ENCODE results near the gene KRTAP10-8. TPM values are rescaled to one million over a fixed set of nuclear protein-coding genes. Genes with fewer than 3 reads are reported as not detected.
"Not testable (repeated sequence)": the region's sequence is repeated elsewhere in the genome, so short reads cannot be mapped to it uniquely, and the experiment has no call there.

Gene KRTAP10-8
- total RNA-seq, 2 experiments from 2014 or later, result not detected

DNA sequence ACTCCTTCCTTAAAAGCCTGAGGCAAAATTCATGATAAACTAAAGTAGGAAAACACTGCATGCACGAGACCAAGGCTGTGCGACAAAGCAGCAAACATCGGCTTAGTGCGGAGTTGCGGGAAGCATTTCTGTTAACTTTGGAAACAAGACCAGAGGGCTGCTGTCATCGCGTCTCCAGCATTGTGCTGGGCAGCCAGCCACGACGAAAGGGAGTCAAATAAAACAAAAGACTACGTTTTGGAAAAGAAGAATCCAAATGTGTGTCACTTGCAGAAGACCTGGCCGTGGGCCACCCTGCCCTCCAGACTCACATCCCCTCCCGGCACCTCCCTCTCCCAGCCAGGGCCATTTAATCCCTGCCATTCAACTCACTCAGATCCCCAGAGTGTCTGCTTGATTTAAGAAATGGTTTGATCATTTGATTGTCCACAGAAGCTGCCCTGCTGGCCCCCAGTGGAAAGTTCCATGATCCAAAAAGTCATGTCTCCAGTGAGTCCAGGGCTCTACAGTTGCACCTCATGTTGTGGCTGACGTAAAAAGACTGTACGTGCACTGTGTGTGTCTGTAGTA is 31.9 kb downstream of the KRTAP10-8 start:
- Mint-ChIP-seq H3K4me3 (no peak overlapping the region), H3K4me1 (no peaks in the 10 kb centered on the region), H3K27ac (no peak overlapping the region), H3K27me3 (no peaks in the 10 kb centered on the region), H3K9me3 (ENCODE audit: low read depth) (peaks cover 32% of the 10 kb centered on the region), H3K36me3 (ENCODE audit: low read depth) (peaks cover 14% of the 10 kb centered on the region)
- ATAC-seq, result no peak
- no peak for DNase-seq
- CTCF ChIA-PET, result no interaction called here
- intact Hi-C loops (cut with DNase I, micrococcal nuclease), result no loop called here
- POLR2A ChIA-PET, result no interaction called here

DNA sequence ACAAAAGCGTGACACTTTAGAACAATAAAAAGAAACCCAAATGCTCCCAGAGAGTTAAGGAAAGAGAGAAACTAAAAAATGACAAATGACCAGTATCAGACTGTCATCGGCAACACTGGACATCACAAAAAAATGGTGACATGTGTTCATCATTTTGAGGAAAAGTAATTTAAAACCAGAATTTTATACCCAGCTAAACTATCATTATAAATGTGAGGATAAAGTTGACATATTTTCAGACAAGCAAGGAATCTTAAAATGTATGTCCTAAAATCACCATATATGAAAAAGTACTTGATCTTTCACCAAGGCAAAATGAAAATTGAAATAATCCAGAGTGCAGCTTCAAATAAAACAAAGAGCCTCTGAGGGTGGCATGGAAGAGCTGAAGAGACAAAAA is 33.0 kb downstream of the KRTAP10-8 start:
- Mint-ChIP-seq H3K27me3 (no peaks in the 10 kb centered on the region), H3K4me3 (no peak overlapping the region), H3K4me1 (no peaks in the 10 kb centered on the region), H3K36me3 (ENCODE audit: low read depth) (peaks cover 14% of the 10 kb centered on the region), H3K27ac (no peak overlapping the region), H3K9me3 (ENCODE audit: low read depth) (peaks cover 32% of the 10 kb centered on the region)
- no peak for ATAC-seq
- no peak for DNase-seq
- ChIA-PET POLR2A (no interaction called here), CTCF (no interaction called here)
- intact Hi-C loops (cut with DNase I, micrococcal nuclease), result no loop called here

DNA sequence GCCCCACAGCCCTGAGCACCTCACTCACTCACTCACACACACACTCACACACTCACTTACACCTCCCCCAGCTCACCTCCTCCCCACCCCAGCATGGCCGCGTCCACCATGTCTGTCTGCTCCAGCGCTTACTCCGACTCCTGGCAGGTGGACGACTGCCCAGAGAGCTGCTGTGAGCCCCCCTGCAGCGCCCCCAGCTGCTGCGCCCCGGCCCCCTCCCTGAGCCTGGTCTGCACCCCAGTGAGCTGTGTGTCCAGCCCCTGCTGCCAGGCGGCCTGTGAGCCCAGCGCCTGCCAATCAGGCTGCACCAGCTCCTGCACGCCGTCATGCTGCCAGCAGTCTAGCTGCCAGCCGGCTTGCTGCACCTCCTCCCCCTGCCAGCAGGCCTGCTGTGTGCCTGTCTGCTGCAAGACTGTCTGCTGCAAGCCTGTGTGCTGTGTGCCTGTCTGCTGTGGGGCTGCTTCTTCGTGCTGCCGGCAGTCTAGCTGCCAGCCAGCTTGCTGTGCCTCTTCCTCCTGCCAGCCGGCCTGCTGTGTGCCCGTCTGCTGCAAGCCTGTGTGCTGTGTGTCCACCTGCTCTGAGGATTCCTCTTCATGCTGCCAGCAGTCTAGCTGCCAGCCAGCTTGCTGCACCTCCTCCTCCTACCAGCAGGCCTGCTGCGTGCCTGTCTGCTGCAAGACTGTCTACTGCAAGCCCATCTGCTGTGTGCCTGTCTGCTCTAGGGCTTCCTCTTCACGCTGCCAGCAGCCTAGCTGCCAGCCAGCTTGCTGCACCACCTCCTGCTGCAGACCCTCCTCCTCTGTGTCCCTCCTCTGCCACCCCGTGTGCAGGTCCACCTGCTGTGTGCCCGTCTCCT is 34.7 kb downstream of the KRTAP10-8 start, which contains the start of gene KRTAP10-11:
TSS of gene KRTAP10-11 (plus strand) at position 49 of the 856 bp plus-strand sequence. CDS start at position 94, 45 bp downstream.
- Mint-ChIP-seq H3K9me3 (ENCODE audit: low read depth) (peaks cover 26% of the 10 kb centered on the region), H3K36me3 (ENCODE audit: low read depth) (peaks cover 12% of the 10 kb centered on the region)
- POLR2A ChIA-PET; CTCF ChIA-PET; ATAC-seq; H3K4me3 Mint-ChIP-seq; intact Hi-C loops (cut with DNase I, micrococcal nuclease); H3K27ac Mint-ChIP-seq; H3K27me3 Mint-ChIP-seq; DNase-seq; H3K4me1 Mint-ChIP-seq: not testable (repeated sequence)

- ChIA-PET CTCF (no interaction called here), POLR2A (no interaction called here)
- intact Hi-C loops (cut with DNase I, micrococcal nuclease), result no loop called here
- ATAC-seq (no peak), DNase-seq (no peak)
- Mint-ChIP-seq H3K9me3 (ENCODE audit: low read depth) (peaks cover 23% of the 10 kb centered on the region), H3K4me1 (no peaks in the 10 kb centered on the region), H3K27me3 (no peaks in the 10 kb centered on the region), H3K36me3 (ENCODE audit: low read depth) (peaks cover 12% of the 10 kb centered on the region), H3K4me3 (no peak overlapping the region), H3K27ac (no peak overlapping the region)
These were observed 35.3 kb downstream of the KRTAP10-8 start for GRCh38 chr21:44647222-44647552.

- ChIA-PET POLR2A (no interaction called here), CTCF (interaction anchor here (0.6 kb wide), 1 partner anchor 15 kb away, joined by 4 read pairs; no protein-coding TSS in a partner anchor)
- Mint-ChIP-seq H3K27ac (no peak overlapping the region), H3K36me3 (ENCODE audit: low read depth) (peaks cover 12% of the 10 kb centered on the region), H3K4me3 (no peak overlapping the region), H3K4me1 (peaks cover 3% of the 10 kb centered on the region), H3K9me3 (ENCODE audit: low read depth) (peaks cover 14% of the 10 kb centered on the region), H3K27me3 (no peaks in the 10 kb centered on the region)
- DNase-seq (no peak), ATAC-seq (no peak)
- intact Hi-C loops (cut with DNase I, micrococcal nuclease), result no loop called here
These were observed 36.9 kb downstream of the KRTAP10-8 start for GRCh38 chr21:44648557-44649311.

DNA sequence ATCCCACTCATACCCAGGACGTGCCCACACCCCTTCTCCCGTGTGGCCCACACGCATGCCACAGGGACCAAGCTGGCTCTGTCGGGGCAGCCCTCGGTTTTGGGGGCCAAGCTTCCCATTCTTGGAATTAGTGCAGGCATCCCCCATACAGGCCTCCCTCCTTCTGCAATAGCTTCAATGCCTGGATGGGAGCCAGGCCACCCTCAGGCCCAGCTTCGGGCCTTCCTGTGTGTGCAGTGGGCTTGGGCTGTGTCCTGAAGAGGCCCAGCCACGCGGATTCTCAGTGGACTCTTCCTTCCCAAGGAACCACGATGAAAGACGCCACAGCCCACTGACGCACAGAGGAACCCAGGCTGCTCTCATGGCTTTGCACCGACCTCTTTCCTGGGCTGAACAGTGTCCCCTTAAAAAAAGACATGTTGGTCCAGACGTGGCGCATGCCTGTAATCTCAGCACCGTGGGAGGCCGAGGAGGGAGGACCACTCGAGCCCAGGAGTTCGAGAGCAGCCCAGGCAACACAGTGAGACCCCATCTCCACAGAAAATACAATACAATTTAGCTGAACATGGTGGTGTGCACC is 37.7 kb downstream of the KRTAP10-8 start:
- H3K36me3 Mint-ChIP-seq (ENCODE audit: low read depth), result peaks cover 7% of the 10 kb centered on the region
- POLR2A ChIA-PET, result no interaction called here
- peaks cover 11% of the 10 kb centered on the region for H3K4me1 Mint-ChIP-seq
- peaks cover 7% of the 10 kb centered on the region for H3K9me3 Mint-ChIP-seq (ENCODE audit: low read depth)
- H3K27me3 Mint-ChIP-seq, result no peaks in the 10 kb centered on the region
- intact Hi-C loops (cut with DNase I, micrococcal nuclease), result loop anchor here in 1 of 2 experiments (5.0 kb wide), 1 partner anchor 32 kb away; no protein-coding TSS in a partner anchor
- CTCF ChIA-PET, result interaction anchor here (0.6 kb wide), 1 partner anchor 15 kb away, joined by 4 read pairs; no protein-coding TSS in a partner anchor
- no peak overlapping the region for H3K27ac Mint-ChIP-seq
- DNase-seq (no peak), ATAC-seq (no peak)
- H3K4me3 Mint-ChIP-seq, result no peak overlapping the region

- peaks cover 2% of the 10 kb centered on the region for H3K36me3 Mint-ChIP-seq (ENCODE audit: low read depth)
These were observed 38.5 kb downstream of the KRTAP10-8 start for GRCh38 chr21:44650265-44650972.

DNA sequence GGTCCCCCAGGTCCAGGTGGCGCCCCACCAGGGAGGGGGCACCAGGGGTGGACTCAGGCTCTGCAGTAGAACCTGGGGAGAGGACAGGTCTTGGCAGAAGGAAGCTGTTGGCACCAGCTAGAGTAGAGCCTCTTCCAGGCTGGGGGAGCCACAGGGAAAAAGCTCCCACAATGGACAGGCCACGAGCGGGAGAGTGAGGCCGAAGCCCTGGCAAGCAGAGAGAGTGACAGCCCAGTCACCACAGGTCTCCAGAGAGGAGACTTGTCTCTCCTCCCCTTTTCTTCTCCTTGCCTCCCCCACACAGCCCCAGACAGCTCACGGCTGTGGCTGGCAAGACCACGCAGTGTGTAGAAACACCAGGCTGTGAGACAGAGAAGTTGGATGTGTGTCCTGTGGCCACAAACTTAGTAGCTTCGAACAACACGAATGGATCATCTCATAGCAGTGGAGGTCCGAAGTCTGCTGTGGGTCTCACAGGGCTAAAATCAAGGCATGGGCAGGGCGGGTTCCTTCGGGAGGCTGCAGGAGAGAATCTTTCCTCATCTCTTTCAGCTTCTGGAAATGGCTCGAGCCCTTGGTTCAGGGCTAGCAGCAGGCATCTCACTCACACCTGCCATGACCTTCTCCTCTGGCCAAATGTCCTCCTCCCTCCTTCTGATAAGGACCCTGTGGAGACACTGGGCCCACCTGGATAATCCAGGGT is 39.2 kb downstream of the KRTAP10-8 start:
- H3K4me1 Mint-ChIP-seq, result peaks cover 16% of the 10 kb centered on the region
- peaks cover 2% of the 10 kb centered on the region for H3K36me3 Mint-ChIP-seq (ENCODE audit: low read depth)
- ChIA-PET POLR2A (no interaction called here), CTCF (no interaction called here)
- DNase-seq (no peak), ATAC-seq (no peak)
- intact Hi-C loops (cut with DNase I, micrococcal nuclease), result loop anchor here in 1 of 2 experiments (5.0 kb wide), 1 partner anchor 34 kb away; no protein-coding TSS in a partner anchor
- H3K27ac Mint-ChIP-seq, result no peak overlapping the region
- no peaks in the 10 kb centered on the region for H3K27me3 Mint-ChIP-seq
- H3K9me3 Mint-ChIP-seq (ENCODE audit: low read depth), result peaks cover 6% of the 10 kb centered on the region
- H3K4me3 Mint-ChIP-seq, result no peak overlapping the region

More at GRCh38 chr21:44650265-44650972, 38.5 kb downstream of the KRTAP10-8 start:
- ChIA-PET POLR2A (no interaction called here), CTCF (no interaction called here)
- Mint-ChIP-seq H3K27me3 (no peaks in the 10 kb centered on the region), H3K4me3 (no peak overlapping the region), H3K27ac (no peak overlapping the region), H3K9me3 (ENCODE audit: low read depth) (peaks cover 2% of the 10 kb centered on the region), H3K4me1 (peaks cover 16% of the 10 kb centered on the region)
- intact Hi-C loops (cut with DNase I, micrococcal nuclease), result loop anchor here in 1 of 2 experiments (5.0 kb wide), 1 partner anchor 33 kb away; no protein-coding TSS in a partner anchor
- DNase-seq, result no peak
- ATAC-seq, result no peak

GRCh38 chr21:44653123-44653522 is 41.2 kb downstream of the KRTAP10-8 start:
- ATAC-seq (no peak), DNase-seq (no peak)
- Mint-ChIP-seq H3K4me3 (no peak overlapping the region), H3K4me1 (peaks cover 32% of the 10 kb centered on the region), H3K36me3 (ENCODE audit: low read depth) (peaks cover 16% of the 10 kb centered on the region), H3K27ac (no peak overlapping the region), H3K9me3 (ENCODE audit: low read depth) (peaks cover 23% of the 10 kb centered on the region), H3K27me3 (no peaks in the 10 kb centered on the region)
- CTCF ChIA-PET, result interaction anchor here (0.9 kb wide), 1 partner anchor 140 kb away, joined by 4 read pairs; no protein-coding TSS in a partner anchor
- intact Hi-C loops (cut with DNase I, micrococcal nuclease), result loop anchor here in 1 of 2 experiments (5.0 kb wide), 1 partner anchor 36 kb away; no protein-coding TSS in a partner anchor
- POLR2A ChIA-PET, result interaction anchor here (0.7 kb wide), 1 partner anchor 297 kb away, joined by 3 read pairs; no protein-coding TSS in a partner anchor

Measured in activated CD4-positive, alpha-beta T cell treated with anti-CD3 and anti-CD28 coated beads for 36 hours (primary cell).